HepG2 (cell line): Measurements from ENCODE around the gene GTF2H4. TPM values are rescaled to one million over a fixed set of nuclear protein-coding genes. Genes with fewer than 3 reads are reported as not detected.

ENCODE experiments used
- ARNT ChIP-seq: fragments of 450-650 bp; IDR thresholded peaks from 2 replicates; pipeline ENCODE4 v1.6.1; 2017
- BRD4 ChIP-seq: sonication (generic); formaldehyde crosslinking; IDR thresholded peaks from 2 replicates; pipeline ENCODE4 v1.4.0; 2020; ENCODE audit warnings: missing genetic modification reagents
- NFE2L2 ChIP-seq: fragments of 150-350 bp; IDR thresholded peaks from 2 replicates; pipeline ENCODE4 v1.6.1; 2014; ENCODE audit warnings: low read length
- NFIC ChIP-seq: IDR thresholded peaks from 2 replicates; pipeline ENCODE4 v1.6.1; 2012; ENCODE audit warnings: mild to moderate bottlenecking, low read length, inconsistent platforms
- REL ChIP-seq: sonication (generic); formaldehyde crosslinking; conservative IDR thresholded peaks from 2 replicates; pipeline ENCODE4 v1.8.0; 2022; ENCODE audit warnings: mild to moderate bottlenecking, missing genetic modification reagents, moderate library complexity
- SAFB2 ChIP-seq: sonication (generic); formaldehyde crosslinking; IDR thresholded peaks from 2 replicates; pipeline ENCODE4 v1.5.1; 2020; ENCODE audit warnings: missing genetic modification reagents, low read depth, mild to moderate bottlenecking, borderline replicate concordance
- SMYD3 ChIP-seq: sonication (generic); formaldehyde crosslinking; IDR thresholded peaks from 2 replicates; pipeline ENCODE4 v1.8.1; 2023; ENCODE audit warnings: mild to moderate bottlenecking, missing genetic modification reagents
- SNAPC2 ChIP-seq: sonication (generic); formaldehyde crosslinking; IDR thresholded peaks from 2 replicates; pipeline ENCODE4 v1.8.1; 2022; ENCODE audit warnings: mild to moderate bottlenecking, missing genetic modification reagents
- SOX5 ChIP-seq: IDR thresholded peaks from 2 replicates; pipeline ENCODE4 v1.6.1; 2016; ENCODE audit warnings: borderline replicate concordance
- SP5 ChIP-seq: IDR thresholded peaks from 2 replicates; pipeline ENCODE4 v1.6.1; 2016; ENCODE audit warnings: low read depth, borderline replicate concordance
- SUZ12 ChIP-seq: fragments of 150-350 bp; IDR thresholded peaks from 2 replicates; pipeline ENCODE4 v1.6.1; 2014; ENCODE audit warnings: low read depth, low read length
- TCF7 ChIP-seq: sonication (generic); IDR thresholded peaks from 2 replicates; pipeline ENCODE4 v1.6.1; 2016; ENCODE audit warnings: antibody characterized with exemption, low read depth
- THRA ChIP-seq: sonication (generic); formaldehyde crosslinking; IDR thresholded peaks from 2 replicates; pipeline ENCODE4 v1.4.0; 2020; ENCODE audit warnings: missing genetic modification reagents, borderline replicate concordance
- ZFP36 ChIP-seq: fragments of 150-350 bp; IDR thresholded peaks from 2 replicates; pipeline ENCODE4 v1.6.1; 2018; ENCODE audit warnings: borderline replicate concordance, low read length, low read depth; ENCODE audit not compliant: partially characterized antibody
- ZMYM3 ChIP-seq: sonication (generic); formaldehyde crosslinking; IDR thresholded peaks from 2 replicates; pipeline ENCODE4 v1.5.1; 2020; ENCODE audit warnings: mild to moderate bottlenecking, missing genetic modification reagents
- ZNF20 ChIP-seq: sonication (generic); formaldehyde crosslinking; IDR thresholded peaks from 2 replicates; pipeline ENCODE4 v1.4.0; 2020; ENCODE audit warnings: mild to moderate bottlenecking, moderate library complexity, missing genetic modification reagents
- ZNF296 ChIP-seq: sonication (generic); formaldehyde crosslinking; conservative IDR thresholded peaks from 2 replicates; pipeline ENCODE4 v1.5.0; 2020; ENCODE audit warnings: mild to moderate bottlenecking, missing genetic modification reagents
- ZNF34 ChIP-seq: sonication (generic); formaldehyde crosslinking; IDR thresholded peaks from 2 replicates; pipeline ENCODE4 v1.4.0; 2020; ENCODE audit warnings: mild to moderate bottlenecking, missing genetic modification reagents, borderline replicate concordance
- ZNF441 ChIP-seq: sonication (generic); formaldehyde crosslinking; IDR thresholded peaks from 2 replicates; pipeline ENCODE4 v1.7.0; 2021; ENCODE audit warnings: missing genetic modification reagents, borderline replicate concordance
- ZNF503 ChIP-seq: sonication (generic); formaldehyde crosslinking; IDR thresholded peaks from 2 replicates; pipeline ENCODE4 v1.4.0; 2020; ENCODE audit warnings: missing genetic modification reagents
- ZNF550 ChIP-seq: sonication (generic); formaldehyde crosslinking; IDR thresholded peaks from 2 replicates; pipeline ENCODE4 v1.4.0; 2020; ENCODE audit warnings: mild to moderate bottlenecking, missing genetic modification reagents, borderline replicate concordance
- ZNF567 ChIP-seq: sonication (generic); formaldehyde crosslinking; IDR thresholded peaks from 2 replicates; pipeline ENCODE4 v1.8.1; 2023; ENCODE audit warnings: mild to moderate bottlenecking, missing genetic modification reagents, borderline replicate concordance
- ZNF709 ChIP-seq: sonication (generic); formaldehyde crosslinking; IDR thresholded peaks from 2 replicates; pipeline ENCODE4 v1.5.0; 2020; ENCODE audit warnings: mild to moderate bottlenecking, missing genetic modification reagents
- ZNF747 ChIP-seq: sonication (generic); formaldehyde crosslinking; IDR thresholded peaks from 2 replicates; pipeline ENCODE4 v1.8.1; 2023; ENCODE audit warnings: missing genetic modification reagents, mild to moderate bottlenecking, borderline replicate concordance
- ZNF878 ChIP-seq: sonication (generic); formaldehyde crosslinking; IDR thresholded peaks from 2 replicates; pipeline ENCODE4 v1.8.1; 2023; ENCODE audit warnings: mild to moderate bottlenecking, missing genetic modification reagents, moderate library complexity
- polyA plus RNA-seq, 8 experiments: library from polyadenylated mRNA; depleted of rRNA in 3 of 8; stranded (reverse) in 7 of 8; unstranded in 1 of 8; fragments of >200 nt; fragmentation: Illumina TruSeq in 4 of 8; extraction: Trizol in 4 of 8; gene quantifications; 2 replicates each; pipeline versions ENCODE4 v1.2.1 to v1.2.3, GENCODE V29; 2011 to 2016; ENCODE audit warnings: low read depth in 4 of 8, missing spikeins in 1 of 8, mixed read lengths in 1 of 8; ENCODE audit not compliant: insufficient read depth in 1 of 8
- total RNA-seq, 5 experiments: library from RNA; depleted of rRNA; stranded (reverse); fragments of >200 nt; fragmentation: Illumina TruSeq; extraction: Trizol; gene quantifications; 2 replicates each; pipeline ENCODE4 v1.2.3, GENCODE V29; 2016; ENCODE audit warnings: low read depth in 1 of 5
- TF ChIP-seq, protein P1 (sequence below): sonication (generic); formaldehyde crosslinking; IDR thresholded peaks from 2 replicates; pipeline ENCODE4 v1.9.0; 2021; ENCODE audit warnings: missing genetic modification reagents, mild to moderate bottlenecking, borderline replicate concordance

The GTF2H4 gene
- total and polyA plus RNA-seq, 2 of the 13 experiments (the other 11 are each of a cell fraction or from before 2014, with no cell fraction given): 15.9 to 49.3 TPM

- TF ChIP-seq THRA (peak; percentile 38; the same call in 1 of the 2 replicates), ZNF709 (CRISPR knock-in tag) (no peak), NFE2L2 (no peak), SP5 (CRISPR knock-in tag) (0 out of 2 replicates have a peak, but pooled peaks have one; percentile 16), ZNF567 (CRISPR knock-in tag) (no peak), ZNF20 (CRISPR knock-in tag) (no peak), ZNF441 (no peak), NFIC (no peak), ZNF34 (CRISPR knock-in tag) (no peak), ZMYM3 (0 out of 2 replicates have a peak, but pooled peaks have one; percentile 15), ZNF747 (CRISPR knock-in tag) (no peak), ZNF296 (CRISPR knock-in tag) (no peak), ZNF503 (CRISPR knock-in tag) (peak; percentile 48; the same call in 1 of the 2 replicates), ARNT (no peak), SOX5 (peak; percentile 56; the same call in 1 of the 2 replicates), ZNF550 (no peak), TCF7 (0 out of 2 replicates have a peak, but pooled peaks have one; percentile 31), ZFP36 (no peak), ZNF878 (CRISPR knock-in tag) (no peak), REL (no peak), SAFB2 (CRISPR knock-in tag) (0 out of 2 replicates have a peak, but pooled peaks have one; percentile 25), SUZ12 (no peak), SNAPC2 (CRISPR knock-in tag) (no peak), SMYD3 (no peak), BRD4 (no peak; the same call in 1 of the 2 replicates)
- TF ChIP-seq, protein P1, sequence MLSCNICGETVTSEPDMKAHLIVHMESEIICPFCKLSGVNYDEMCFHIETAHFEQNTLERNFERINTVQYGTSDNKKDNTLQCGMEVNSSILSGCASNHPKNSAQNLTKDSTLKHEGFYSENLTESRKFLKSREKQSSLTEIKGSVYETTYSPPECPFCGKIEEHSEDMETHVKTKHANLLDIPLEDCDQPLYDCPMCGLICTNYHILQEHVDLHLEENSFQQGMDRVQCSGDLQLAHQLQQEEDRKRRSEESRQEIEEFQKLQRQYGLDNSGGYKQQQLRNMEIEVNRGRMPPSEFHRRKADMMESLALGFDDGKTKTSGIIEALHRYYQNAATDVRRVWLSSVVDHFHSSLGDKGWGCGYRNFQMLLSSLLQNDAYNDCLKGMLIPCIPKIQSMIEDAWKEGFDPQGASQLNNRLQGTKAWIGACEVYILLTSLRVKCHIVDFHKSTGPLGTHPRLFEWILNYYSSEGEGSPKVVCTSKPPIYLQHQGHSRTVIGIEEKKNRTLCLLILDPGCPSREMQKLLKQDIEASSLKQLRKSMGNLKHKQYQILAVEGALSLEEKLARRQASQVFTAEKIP (CRISPR knock-in tag): no peak
Measured at GRCh38 chr6:30885999-30886896, 21.8 kb upstream of the GTF2H4 start (continued).
